D721Med (cell line): Measurements from ENCODE around the gene CENPH.
"Not testable (repeated sequence)": the region's sequence is repeated elsewhere in the genome, so short reads cannot be mapped to it uniquely, and the experiment has no call there.

ENCODE experiments used
- DNase-seq: peaks from one replicate; pipeline ENCODE4 v3.0.0; 2011; ENCODE audit warnings: low spot score; ENCODE audit not compliant: insufficient read length
- FAIRE-seq: peaks from 2 replicates; lab custom pipeline; 2011; peaks lifted over from hg19 to GRCh38; lab: Jason Lieb, UNC
- TF ChIP-seq, protein P1 (sequence below): IDR thresholded peaks from 2 replicates; pipeline ENCODE4 v1.5.1; 2012; ENCODE audit warnings: mild to moderate bottlenecking, control low read depth; ENCODE audit not compliant: insufficient read depth; ENCODE audit errors: missing control alignments

Gene CENPH

DNA sequence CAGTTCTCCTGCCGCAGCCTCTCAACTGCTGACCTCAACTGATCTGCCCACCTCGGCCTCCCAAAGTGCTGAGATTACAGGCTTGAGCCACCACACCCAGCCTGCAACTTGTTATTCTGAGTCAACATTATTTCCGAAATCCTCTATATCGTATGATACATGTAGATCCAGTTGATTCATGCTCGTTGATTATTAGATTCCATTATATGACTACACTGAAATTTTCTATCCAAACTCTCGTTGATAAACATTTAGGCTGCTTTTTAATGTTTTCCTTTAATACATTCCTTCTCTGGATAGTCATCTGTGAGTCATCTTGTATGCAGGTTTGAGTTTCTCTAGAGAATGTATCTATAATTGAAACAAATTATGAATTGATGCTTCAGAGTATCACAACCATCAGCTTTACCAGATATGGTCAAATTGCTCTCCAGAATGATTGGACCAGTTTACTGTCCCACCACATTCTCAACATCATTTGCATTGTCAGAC is 49.4 kb downstream of the CENPH start:
- TF ChIP-seq, protein P1, sequence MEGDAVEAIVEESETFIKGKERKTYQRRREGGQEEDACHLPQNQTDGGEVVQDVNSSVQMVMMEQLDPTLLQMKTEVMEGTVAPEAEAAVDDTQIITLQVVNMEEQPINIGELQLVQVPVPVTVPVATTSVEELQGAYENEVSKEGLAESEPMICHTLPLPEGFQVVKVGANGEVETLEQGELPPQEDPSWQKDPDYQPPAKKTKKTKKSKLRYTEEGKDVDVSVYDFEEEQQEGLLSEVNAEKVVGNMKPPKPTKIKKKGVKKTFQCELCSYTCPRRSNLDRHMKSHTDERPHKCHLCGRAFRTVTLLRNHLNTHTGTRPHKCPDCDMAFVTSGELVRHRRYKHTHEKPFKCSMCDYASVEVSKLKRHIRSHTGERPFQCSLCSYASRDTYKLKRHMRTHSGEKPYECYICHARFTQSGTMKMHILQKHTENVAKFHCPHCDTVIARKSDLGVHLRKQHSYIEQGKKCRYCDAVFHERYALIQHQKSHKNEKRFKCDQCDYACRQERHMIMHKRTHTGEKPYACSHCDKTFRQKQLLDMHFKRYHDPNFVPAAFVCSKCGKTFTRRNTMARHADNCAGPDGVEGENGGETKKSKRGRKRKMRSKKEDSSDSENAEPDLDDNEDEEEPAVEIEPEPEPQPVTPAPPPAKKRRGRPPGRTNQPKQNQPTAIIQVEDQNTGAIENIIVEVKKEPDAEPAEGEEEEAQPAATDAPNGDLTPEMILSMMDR: no peak
- FAIRE-seq (no peak), DNase-seq (no peak)

DNA sequence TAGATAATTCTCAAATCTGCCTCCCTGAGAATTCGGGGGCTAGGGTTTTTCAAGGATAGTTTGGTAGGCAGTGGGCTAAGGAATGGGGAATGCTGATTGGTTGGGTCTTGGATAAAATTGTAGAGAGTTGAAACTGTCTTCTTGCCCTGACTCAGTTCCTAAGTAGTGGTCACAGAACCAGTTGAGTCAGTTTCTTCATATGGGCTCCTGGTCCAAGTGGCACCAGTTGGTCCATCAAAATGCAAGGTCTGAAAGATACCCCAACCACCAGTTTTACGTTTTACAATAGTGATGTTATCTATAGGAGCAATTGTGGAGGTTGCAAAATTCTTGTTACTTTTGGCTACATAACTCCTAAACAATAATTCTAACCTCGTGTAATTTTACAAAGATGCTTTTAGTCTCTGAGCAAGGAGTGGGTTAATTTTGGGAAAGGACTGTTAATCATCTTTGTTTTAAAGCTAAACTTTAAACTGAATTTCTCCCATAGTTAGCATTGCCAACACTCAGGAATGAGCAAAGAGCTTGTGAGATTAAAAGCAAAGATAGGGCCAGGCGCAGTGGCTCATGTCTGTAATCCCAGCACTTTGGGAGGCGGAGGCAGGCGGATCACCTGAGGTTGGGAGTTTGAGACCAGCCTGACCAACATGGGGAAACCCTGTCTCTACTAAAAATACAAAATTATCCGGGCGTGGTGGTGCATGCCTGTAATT is 53.0 kb downstream of the CENPH start:
- DNase-seq: no peak
- no peak for FAIRE-seq
- TF ChIP-seq, protein P1: no peak

DNA sequence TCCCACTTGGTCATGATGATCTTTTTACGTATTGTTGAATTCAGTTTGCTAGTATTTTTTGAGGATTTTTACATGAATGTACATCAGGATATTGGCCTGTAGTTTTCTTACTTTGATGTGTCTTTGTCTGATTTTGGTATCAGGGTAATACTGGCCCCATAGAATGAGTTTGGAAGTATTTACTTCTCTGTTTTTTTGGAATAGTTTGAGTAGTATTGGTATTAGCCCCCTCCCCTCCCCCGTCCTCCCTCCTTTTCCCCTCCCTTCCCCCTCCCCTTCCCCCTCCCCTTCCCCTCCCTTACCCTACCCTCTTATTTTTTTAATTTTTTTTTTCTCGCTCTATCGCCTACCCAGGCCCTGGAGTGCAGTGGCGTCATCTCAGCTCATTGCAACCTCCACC is 55.6 kb downstream of the CENPH start:
- FAIRE-seq (no peak), DNase-seq (no peak)
- TF ChIP-seq, protein P1: no peak

DNA sequence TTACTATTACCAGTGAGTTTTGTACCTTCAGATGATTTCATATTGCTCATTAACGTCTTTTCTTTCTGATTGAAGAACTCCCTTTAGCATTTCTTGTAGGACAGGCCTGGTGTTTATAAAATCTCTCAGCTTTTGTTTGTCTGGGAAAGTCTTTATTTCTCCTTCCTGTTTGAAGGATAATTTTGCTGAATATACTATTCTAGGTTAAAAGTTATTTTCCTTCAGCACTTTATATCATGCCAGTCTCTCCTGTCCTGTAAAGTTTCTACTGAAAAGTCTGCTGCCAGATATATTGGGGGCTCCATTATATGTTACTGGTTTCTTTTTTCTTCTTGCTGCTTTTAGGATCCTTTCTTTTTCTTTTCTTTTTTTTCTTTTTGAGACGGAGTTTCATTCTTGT is 58.6 kb downstream of the CENPH start:
- TF ChIP-seq, protein P1: no peak
- FAIRE-seq: no peak
- DNase-seq: no peak

DNA sequence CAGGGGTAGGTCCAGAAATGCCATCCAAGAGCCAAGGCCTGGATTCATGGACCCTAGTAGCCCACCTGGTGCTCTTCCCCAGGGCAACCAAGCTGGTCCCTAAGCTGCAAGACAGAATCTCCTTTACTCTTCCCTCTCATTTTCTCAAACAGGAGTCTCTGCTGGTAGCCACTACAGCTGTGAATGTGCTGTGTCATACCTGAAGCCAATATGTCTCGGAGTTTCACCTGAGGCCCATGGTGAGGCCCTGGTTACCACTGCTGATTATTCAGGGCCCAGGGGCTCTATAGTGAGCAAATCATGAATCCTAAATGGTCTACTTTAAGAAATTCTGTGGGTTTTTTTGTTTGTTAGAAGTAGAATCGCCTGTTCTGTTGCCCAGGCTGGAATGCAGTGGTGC is 61.2 kb downstream of the CENPH start:
- FAIRE-seq (no peak), DNase-seq (no peak)
- TF ChIP-seq, protein P1: no peak

DNA sequence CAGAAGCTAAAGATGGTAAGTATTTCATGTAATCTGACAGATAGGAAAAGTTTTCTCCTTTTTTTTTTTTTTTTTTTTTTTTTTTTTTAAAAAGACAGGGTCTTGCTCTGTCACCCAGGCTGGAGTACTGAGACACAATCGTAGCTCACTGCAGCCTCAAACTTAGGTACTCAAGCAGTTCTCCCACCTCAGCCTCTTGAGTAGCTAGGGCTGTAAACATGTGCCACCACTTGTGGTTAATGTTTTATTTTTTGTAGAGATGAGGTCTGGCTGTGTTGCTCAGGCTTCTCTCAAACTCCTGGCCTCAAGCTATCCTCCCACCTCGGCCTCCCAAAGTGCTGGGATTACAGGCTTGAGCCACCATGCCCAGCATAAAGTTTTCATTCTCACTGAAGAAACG is 63.1 kb downstream of the CENPH start:
- no peak for DNase-seq
- no peak for FAIRE-seq
- TF ChIP-seq, protein P1: no peak

DNA sequence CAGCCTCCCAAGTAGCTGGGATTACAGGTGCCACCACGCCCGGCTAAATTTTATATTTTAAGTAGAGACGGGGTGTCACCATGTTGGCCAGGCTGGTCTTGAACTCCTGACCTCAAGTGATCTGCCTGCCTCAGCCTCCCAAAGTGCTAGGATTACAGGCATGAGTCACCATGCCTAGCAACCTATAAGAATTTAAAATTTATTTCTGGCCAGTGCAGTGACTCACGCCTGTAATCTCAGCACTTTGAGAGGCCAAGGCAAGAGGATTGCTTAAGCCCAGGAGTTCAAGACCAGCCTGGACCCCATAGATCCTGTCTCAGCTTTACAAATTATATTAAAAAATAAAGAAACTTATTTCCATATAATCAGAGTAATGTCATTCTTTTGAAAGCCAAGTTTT is 66.6 kb downstream of the CENPH start:
- not testable (repeated sequence) for DNase-seq, FAIRE-seq

DNA sequence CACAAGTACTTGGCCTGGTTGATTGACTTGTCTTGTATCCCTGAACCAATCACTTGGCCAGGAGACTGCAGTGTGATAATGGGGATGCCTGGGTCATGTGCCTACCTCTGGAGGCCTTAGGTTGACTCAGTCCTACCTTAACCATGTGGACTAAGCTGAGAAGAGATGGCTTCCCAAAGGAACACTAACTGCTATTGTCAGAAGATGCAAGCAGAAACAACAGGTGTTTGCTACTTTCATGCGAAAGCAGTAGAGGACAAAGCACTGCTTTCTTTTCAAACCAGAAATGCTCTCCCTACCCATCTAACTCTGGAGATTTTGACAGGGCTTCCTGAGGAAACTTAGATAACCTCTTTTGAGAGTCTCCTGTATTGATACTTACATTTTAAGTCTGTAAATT is 68.2 kb downstream of the CENPH start:
- no peak for DNase-seq
- TF ChIP-seq, protein P1: no peak
- FAIRE-seq: no peak
